Activated CD4-positive, alpha-beta memory T cell treated with anti-CD3 and anti-CD28 coated beads, Interleukin-2, amount 10 ng/mL, durations not matched to agents 7 days and 5 days (primary cell): ENCODE results near the gene LRRC74A. TPM values are rescaled to one million over a fixed set of nuclear protein-coding genes. Genes with fewer than 3 reads are reported as not detected.
A peak's percentile ranks its signal among the peaks of the same experiment; 100 is the strongest.

Source experiments
- CTCF ChIA-PET: fragments of 350-600 bp; sonication (Branson Sonifier 250); formaldehyde crosslinking; loops from one replicate; lab custom pipeline; 2021; ENCODE audit warnings: antibody characterized with exemption, inconsistent platforms; lab: Charles Lee
- POLR2A ChIA-PET: fragments of 350-600 bp; sonication (Branson Sonifier 250); formaldehyde crosslinking; loops from one replicate; lab custom pipeline; 2021; ENCODE audit warnings: antibody characterized with exemption; lab: Charles Lee
- DNase-seq: peaks from one replicate; pipeline ENCODE4 v3.0.0-alpha.2; 2020
- H3K27ac Mint-ChIP-seq: one replicate; pipeline ENCODE4 v1.8.0; 2021; ENCODE audit warnings: mild to moderate bottlenecking, mixed read lengths
- H3K27me3 Mint-ChIP-seq: one replicate; pipeline ENCODE4 v1.8.0; 2021; ENCODE audit warnings: mixed read lengths
- H3K36me3 Mint-ChIP-seq: one replicate; pipeline ENCODE4 v1.8.0; 2021; ENCODE audit warnings: low read depth, mixed read lengths
- H3K4me1 Mint-ChIP-seq: one replicate; pipeline ENCODE4 v1.8.0; 2021; ENCODE audit warnings: mixed read lengths
- H3K4me3 Mint-ChIP-seq: one replicate; pipeline ENCODE4 v1.8.0; 2021; ENCODE audit warnings: mild to moderate bottlenecking, mixed read lengths
- H3K9me3 Mint-ChIP-seq: one replicate; pipeline ENCODE4 v1.8.0; 2021; ENCODE audit warnings: mixed read lengths
- total RNA-seq, 2 experiments: library from RNA; stranded (reverse); gene quantifications; one replicate each; pipeline ENCODE4 v1.2.3, GENCODE V29; 2021

The LRRC74A gene
- total RNA-seq, 2 experiments from 2014 or later: not detected

DNA sequence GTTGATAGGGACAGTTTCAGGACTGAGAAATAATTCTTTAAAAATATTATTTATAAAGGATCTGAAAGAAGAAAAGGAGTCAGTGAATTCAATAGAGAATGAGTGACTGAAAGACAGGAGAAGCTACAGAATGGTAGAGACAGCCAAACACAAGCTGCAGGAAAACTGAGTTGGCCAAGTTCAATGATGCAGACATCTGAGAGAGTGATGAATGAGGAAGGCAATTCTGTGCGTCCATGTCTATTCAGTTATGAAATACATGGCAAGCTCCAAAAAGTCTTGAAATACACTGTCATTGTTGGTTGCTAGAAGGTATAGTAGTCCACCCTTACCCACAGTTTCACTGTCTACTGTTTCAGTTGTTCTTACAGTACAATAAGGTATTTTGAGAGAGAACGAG, 6.8 kb downstream of the LRRC74A start:
- Mint-ChIP-seq H3K4me3 (no peak overlapping the region), H3K36me3 (no peaks in the 10 kb centered on the region), H3K27me3 (peaks cover 9% of the 10 kb centered on the region), H3K4me1 (no peaks in the 10 kb centered on the region), H3K27ac (no peak overlapping the region), H3K9me3 (no peaks in the 10 kb centered on the region)
- ChIA-PET CTCF (interaction anchor here (0.6 kb wide), 1 partner anchor 123 kb away, joined by 3 read pairs; no protein-coding TSS in a partner anchor), POLR2A (no interaction called here)
- DNase-seq: no peak

GRCh38 chr14:76834241-76834661, 8.0 kb downstream of the LRRC74A start:
- POLR2A ChIA-PET: no interaction called here
- no peaks in the 10 kb centered on the region for H3K36me3 Mint-ChIP-seq

GRCh38 chr14:76836029-76836630, 9.9 kb downstream of the LRRC74A start:
- DNase-seq: no peak
- Mint-ChIP-seq H3K27me3 (peaks cover 19% of the 10 kb centered on the region), H3K4me1 (no peaks in the 10 kb centered on the region), H3K27ac (no peak overlapping the region), H3K9me3 (no peaks in the 10 kb centered on the region), H3K4me3 (no peak overlapping the region), H3K36me3 (no peaks in the 10 kb centered on the region)
- ChIA-PET CTCF (no interaction called here), POLR2A (no interaction called here)

More at GRCh38 chr14:76834241-76834661, 8.0 kb downstream of the LRRC74A start:
- H3K27ac Mint-ChIP-seq: no peak overlapping the region
- H3K27me3 Mint-ChIP-seq: peaks cover 15% of the 10 kb centered on the region
- no peak for DNase-seq
- no peaks in the 10 kb centered on the region for H3K9me3 Mint-ChIP-seq
- H3K4me1 Mint-ChIP-seq: no peaks in the 10 kb centered on the region
- no peak overlapping the region for H3K4me3 Mint-ChIP-seq
- CTCF ChIA-PET: no interaction called here

GRCh38 chr14:76837524-76837923, 11.3 kb downstream of the LRRC74A start:
- peaks cover 24% of the 10 kb centered on the region for H3K27me3 Mint-ChIP-seq
- no peaks in the 10 kb centered on the region for H3K36me3 Mint-ChIP-seq

DNA sequence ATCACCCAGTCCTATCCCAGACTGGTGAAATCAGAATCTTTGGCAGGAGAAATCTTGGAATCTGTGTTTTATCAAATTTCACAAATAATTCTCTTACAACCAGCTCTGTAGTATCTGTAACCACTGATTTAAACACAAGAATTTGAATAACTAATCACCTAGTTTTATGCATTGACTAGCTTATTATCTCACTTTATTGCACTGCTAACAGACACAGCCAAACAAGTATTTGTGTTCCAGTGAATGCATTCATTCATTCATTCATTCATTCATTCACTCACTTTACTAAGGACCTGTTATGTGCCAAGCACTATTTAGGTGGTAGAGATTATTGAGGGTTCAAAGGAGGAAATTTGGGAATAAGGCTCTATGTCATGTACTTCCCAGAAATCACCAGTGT, 16.2 kb downstream of the LRRC74A start:
- H3K27ac Mint-ChIP-seq: no peak overlapping the region
- H3K36me3 Mint-ChIP-seq: peaks cover 3% of the 10 kb centered on the region
- H3K27me3 Mint-ChIP-seq: peaks cover 35% of the 10 kb centered on the region
- peaks cover 9% of the 10 kb centered on the region for H3K4me1 Mint-ChIP-seq
- POLR2A ChIA-PET: no interaction called here
- DNase-seq: no peak
- no peak overlapping the region for H3K4me3 Mint-ChIP-seq
- CTCF ChIA-PET: no interaction called here
- H3K9me3 Mint-ChIP-seq: no peaks in the 10 kb centered on the region

More at GRCh38 chr14:76837524-76837923, 11.3 kb downstream of the LRRC74A start:
- H3K9me3 Mint-ChIP-seq: no peaks in the 10 kb centered on the region
- ChIA-PET POLR2A (no interaction called here), CTCF (interaction anchor here (1.1 kb wide), 1 partner anchor 27 kb away, joined by 3 read pairs; no protein-coding TSS in a partner anchor)
- DNase-seq: no peak
- H3K4me1 Mint-ChIP-seq: no peaks in the 10 kb centered on the region
- H3K4me3 Mint-ChIP-seq: no peak overlapping the region
- no peak overlapping the region for H3K27ac Mint-ChIP-seq

GRCh38 chr14:76844223-76844622, 18.0 kb downstream of the LRRC74A start:
- peaks cover 26% of the 10 kb centered on the region for H3K27me3 Mint-ChIP-seq
- H3K27ac Mint-ChIP-seq: peak overlapping the region; percentile 56
- H3K36me3 Mint-ChIP-seq: peaks cover 3% of the 10 kb centered on the region
- DNase-seq: peak; percentile 74
- no peaks in the 10 kb centered on the region for H3K9me3 Mint-ChIP-seq
- ChIA-PET POLR2A (no interaction called here), CTCF (interaction anchor here (0.8 to 1.0 kb wide), 2 partner anchors 33 to 227 kb away, joined by 3 to 4 read pairs; no protein-coding TSS in a partner anchor)
- peaks cover 9% of the 10 kb centered on the region for H3K4me1 Mint-ChIP-seq
- H3K4me3 Mint-ChIP-seq: no peak overlapping the region

DNA sequence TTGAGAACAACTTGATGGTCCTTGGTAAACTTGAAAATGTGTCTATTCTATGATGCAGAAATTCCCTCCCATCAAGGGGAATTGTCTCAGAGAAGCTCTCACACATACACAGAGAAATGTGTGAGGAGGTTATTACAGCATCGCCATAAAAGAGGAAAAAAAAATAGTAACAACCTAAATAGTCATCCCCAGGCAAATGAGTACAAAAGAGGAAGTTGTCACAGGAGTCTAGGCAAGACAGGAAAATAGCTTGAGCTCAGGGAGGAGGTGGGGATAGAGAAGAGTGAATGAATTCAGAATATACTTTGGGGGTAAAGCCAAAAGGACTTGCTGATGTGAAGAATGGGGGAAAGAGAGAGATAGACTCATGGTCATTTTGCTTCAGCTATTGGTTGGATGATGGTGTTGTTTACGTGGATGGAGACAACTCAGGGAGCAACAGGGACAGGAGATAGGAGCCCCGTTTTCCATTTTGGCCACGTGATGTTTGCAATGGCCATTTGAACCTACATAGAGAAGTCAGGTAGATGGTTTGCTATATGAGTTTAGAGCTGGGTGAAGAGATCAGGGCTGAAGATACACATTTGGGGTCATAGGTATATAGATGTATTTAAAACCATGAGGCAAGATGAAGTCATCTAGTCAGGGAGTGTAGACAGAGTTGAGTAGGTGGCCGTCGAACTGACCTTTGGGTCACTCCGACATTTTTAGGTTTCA, 20.3 kb downstream of the LRRC74A start:
- peaks cover 9% of the 10 kb centered on the region for H3K4me1 Mint-ChIP-seq
- H3K36me3 Mint-ChIP-seq: peaks cover 3% of the 10 kb centered on the region
- H3K4me3 Mint-ChIP-seq: no peak overlapping the region
- ChIA-PET CTCF (interaction anchor here (1.2 kb wide), 1 partner anchor 224 kb away, joined by 4 read pairs; no protein-coding TSS in a partner anchor), POLR2A (no interaction called here)
- DNase-seq: no peak
- H3K9me3 Mint-ChIP-seq: no peaks in the 10 kb centered on the region
- peaks cover 21% of the 10 kb centered on the region for H3K27me3 Mint-ChIP-seq
- no peak overlapping the region for H3K27ac Mint-ChIP-seq

DNA sequence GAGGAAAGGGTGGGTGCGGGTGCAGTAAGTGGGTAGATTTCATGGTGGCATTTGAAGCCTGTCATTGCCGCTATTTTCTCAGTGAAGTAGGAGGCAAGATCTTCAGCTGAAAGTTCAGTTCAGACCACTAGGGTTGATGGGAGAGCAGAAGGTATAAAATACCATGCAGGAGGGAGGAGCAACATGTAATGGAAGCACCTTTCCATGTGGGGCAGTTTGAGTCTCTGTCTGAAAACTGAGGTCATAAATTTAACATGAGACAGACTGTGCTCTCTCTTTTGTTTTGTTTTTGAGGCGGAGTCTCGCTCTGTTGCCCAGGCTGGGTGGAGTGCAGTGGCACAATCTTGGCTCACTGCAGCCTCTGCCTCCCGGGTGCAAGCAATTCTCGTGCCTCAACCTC, 22.7 kb downstream of the LRRC74A start:
- no peak for DNase-seq
- peaks cover 3% of the 10 kb centered on the region for H3K36me3 Mint-ChIP-seq
- H3K9me3 Mint-ChIP-seq: no peaks in the 10 kb centered on the region
- H3K4me3 Mint-ChIP-seq: no peak overlapping the region
- H3K27ac Mint-ChIP-seq: no peak overlapping the region
- peaks cover 9% of the 10 kb centered on the region for H3K4me1 Mint-ChIP-seq
- POLR2A ChIA-PET: no interaction called here
- H3K27me3 Mint-ChIP-seq: peaks cover 13% of the 10 kb centered on the region
- CTCF ChIA-PET: interaction anchor here (1.1 to 1.7 kb wide), 2 partner anchors 24 to 220 kb away, joined by 3 read pairs; no protein-coding TSS in a partner anchor

GRCh38 chr14:76855066-76855465, 28.9 kb downstream of the LRRC74A start:
- Mint-ChIP-seq H3K36me3 (no peaks in the 10 kb centered on the region), H3K27ac (no peak overlapping the region), H3K4me1 (no peaks in the 10 kb centered on the region), H3K4me3 (no peak overlapping the region), H3K27me3 (peaks cover 24% of the 10 kb centered on the region), H3K9me3 (no peaks in the 10 kb centered on the region)
- POLR2A ChIA-PET: no interaction called here
- no peak for DNase-seq
- CTCF ChIA-PET: interaction anchor here (1.2 kb wide), 1 partner anchor 18 kb away, joined by 3 read pairs; no protein-coding TSS in a partner anchor

GRCh38 chr14:76856769-76857168, 30.6 kb downstream of the LRRC74A start:
- Mint-ChIP-seq H3K4me3 (no peak overlapping the region), H3K9me3 (no peaks in the 10 kb centered on the region), H3K27ac (no peak overlapping the region), H3K36me3 (no peaks in the 10 kb centered on the region), H3K27me3 (peaks cover 32% of the 10 kb centered on the region), H3K4me1 (no peaks in the 10 kb centered on the region)
- ChIA-PET CTCF (interaction anchor here (1.0 to 1.9 kb wide), 2 partner anchors 19 to 212 kb away, joined by 3 to 5 read pairs; no protein-coding TSS in a partner anchor), POLR2A (no interaction called here)
- no peak for DNase-seq

- Mint-ChIP-seq H3K36me3 (no peaks in the 10 kb centered on the region), H3K4me1 (peaks cover 10% of the 10 kb centered on the region), H3K9me3 (no peaks in the 10 kb centered on the region), H3K4me3 (no peak overlapping the region), H3K27me3 (peaks cover 28% of the 10 kb centered on the region), H3K27ac (no peak overlapping the region)
- POLR2A ChIA-PET: no interaction called here
- CTCF ChIA-PET: interaction anchor here (0.6 to 2.5 kb wide), 2 partner anchors 14 to 205 kb away, joined by 3 to 13 read pairs; no protein-coding TSS in a partner anchor
- no peak for DNase-seq
Measured at GRCh38 chr14:76861574-76862255, 35.5 kb downstream of the LRRC74A start.

DNA sequence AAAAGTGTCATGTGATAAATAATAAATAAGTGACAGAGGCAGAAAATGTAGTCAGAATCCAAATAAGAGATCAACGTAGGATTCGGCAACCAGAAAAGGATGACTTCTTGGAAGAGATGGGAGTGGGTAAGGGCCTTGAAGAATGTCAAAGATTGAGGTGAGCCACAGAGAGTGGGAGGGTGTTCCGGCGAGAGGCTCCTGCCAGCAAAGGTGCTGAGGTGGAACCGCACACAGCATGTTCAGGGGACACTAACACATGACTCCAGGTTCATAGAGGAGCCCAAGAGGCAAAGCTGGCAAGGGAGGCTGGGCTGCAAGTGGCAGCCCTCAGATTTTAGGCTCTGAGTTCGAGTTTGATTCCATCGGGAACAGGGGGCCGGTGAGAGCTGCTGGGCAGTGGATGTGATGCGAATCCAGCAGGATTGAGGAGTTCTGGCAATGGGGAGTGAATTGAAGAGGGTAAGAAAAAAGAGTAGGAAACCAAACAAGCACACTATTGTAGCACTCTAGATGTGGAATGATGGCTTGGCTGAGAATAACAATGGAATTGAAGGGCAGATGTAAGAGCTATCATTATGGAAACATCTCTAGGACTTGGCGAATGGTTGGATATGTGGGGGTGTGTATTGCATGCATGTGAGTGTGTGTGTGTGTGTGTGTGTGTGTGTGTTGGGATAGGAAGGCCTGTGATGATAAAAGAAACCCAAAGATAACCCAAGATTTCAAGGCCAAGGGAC, 36.5 kb downstream of the LRRC74A start:
- CTCF ChIA-PET: no interaction called here
- POLR2A ChIA-PET: no interaction called here
- no peak for DNase-seq
- H3K4me3 Mint-ChIP-seq: no peak overlapping the region
- H3K36me3 Mint-ChIP-seq: no peaks in the 10 kb centered on the region
- H3K27ac Mint-ChIP-seq: no peak overlapping the region
- H3K27me3 Mint-ChIP-seq: peaks cover 22% of the 10 kb centered on the region
- peaks cover 14% of the 10 kb centered on the region for H3K4me1 Mint-ChIP-seq
- H3K9me3 Mint-ChIP-seq: no peaks in the 10 kb centered on the region
